ENCODE data around the gene CXCL8.

DNA sequence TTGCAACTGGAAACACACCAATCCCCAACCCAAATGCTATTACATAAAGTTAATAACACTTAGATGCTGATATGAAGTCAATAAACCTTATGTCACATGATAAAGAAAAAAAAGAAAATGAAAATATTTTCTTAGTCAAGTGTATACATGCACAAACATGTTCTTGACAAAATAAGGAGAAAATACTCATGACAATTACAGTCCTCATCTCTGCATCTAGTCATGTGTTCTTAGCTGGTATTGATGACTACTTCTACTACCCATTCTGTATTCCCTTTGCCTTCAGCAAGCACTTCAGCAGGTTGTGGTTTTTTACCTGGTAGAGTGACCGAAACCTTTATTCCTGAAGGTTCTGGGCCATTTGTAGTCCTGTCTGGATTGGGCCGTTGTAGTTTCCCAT is 24.9 kb downstream of the CXCL8 start:
- TF ChIP-seq, protein P1, sequence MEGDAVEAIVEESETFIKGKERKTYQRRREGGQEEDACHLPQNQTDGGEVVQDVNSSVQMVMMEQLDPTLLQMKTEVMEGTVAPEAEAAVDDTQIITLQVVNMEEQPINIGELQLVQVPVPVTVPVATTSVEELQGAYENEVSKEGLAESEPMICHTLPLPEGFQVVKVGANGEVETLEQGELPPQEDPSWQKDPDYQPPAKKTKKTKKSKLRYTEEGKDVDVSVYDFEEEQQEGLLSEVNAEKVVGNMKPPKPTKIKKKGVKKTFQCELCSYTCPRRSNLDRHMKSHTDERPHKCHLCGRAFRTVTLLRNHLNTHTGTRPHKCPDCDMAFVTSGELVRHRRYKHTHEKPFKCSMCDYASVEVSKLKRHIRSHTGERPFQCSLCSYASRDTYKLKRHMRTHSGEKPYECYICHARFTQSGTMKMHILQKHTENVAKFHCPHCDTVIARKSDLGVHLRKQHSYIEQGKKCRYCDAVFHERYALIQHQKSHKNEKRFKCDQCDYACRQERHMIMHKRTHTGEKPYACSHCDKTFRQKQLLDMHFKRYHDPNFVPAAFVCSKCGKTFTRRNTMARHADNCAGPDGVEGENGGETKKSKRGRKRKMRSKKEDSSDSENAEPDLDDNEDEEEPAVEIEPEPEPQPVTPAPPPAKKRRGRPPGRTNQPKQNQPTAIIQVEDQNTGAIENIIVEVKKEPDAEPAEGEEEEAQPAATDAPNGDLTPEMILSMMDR (conservative IDR thresholded peaks at IDR 0.05; ENCODE audit: low read length): no peak
- no peak for TF ChIP-seq EZH2phosphoT487 (IDR thresholded peaks at IDR 0.05; ENCODE audit: borderline replicate concordance)
